ENCODE measurements around the gene ADAM12.
A peak's percentile ranks its signal among the peaks of the same experiment; 100 is the strongest.

ADAM12 gene

GRCh38 chr10:126114884-126115555, 273.3 kb downstream of the ADAM12 start:
- no peak for DNase-seq (ENCODE audit: low spot score)

DNA sequence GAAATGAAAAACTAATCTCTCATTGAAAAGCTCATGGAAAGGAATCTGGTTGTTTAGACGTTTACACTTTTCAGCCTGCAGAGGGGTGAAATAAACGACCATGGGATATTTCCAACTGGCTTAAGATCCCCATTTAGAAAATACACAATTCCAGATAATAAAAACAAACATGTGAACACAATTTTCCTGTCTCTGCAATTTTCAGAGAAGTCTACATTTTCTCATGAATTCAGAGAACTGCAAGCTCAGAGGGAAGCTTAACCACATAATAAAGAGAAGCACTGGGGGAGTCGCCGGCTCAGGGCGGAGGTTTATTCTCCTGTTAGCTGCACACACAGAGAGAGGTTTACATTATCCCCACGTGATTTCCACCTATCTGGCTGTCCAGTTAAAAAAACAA, 276.8 kb downstream of the ADAM12 start:
- no peak for DNase-seq (ENCODE audit: low spot score)

- DNase-seq (ENCODE audit: low spot score): no peak
Measured at GRCh38 chr10:126110489-126111180, 277.6 kb downstream of the ADAM12 start.

GRCh38 chr10:126109893-126110292, 278.4 kb downstream of the ADAM12 start:
- DNase-seq (ENCODE audit: low spot score): no peak

GRCh38 chr10:126108693-126109092, 279.6 kb downstream of the ADAM12 start:
- DNase-seq (ENCODE audit: low spot score): no peak

DNA sequence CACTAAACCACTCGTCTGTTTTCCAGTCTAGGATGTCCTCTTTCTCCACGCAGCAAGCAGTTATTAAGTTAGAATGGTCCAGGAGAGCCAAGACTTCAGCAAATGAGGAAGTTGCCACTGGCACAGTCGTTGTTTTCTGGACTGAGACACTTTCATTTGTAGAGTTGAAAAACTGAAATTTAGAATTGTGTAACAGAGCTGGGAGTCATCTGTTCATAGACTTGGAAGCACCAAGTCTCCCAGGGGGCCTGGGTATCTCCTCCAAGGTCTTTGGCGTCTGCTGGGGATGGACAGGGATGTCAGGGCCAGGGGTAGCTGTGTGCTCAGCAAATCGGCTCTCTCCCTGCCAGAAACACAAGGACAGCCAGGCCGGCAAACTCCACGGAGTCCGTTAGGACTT, 283.5 kb downstream of the ADAM12 start:
- no peak for DNase-seq (ENCODE audit: low spot score)

- DNase-seq (ENCODE audit: low spot score): no peak
Measured at GRCh38 chr10:126102636-126103035, 285.6 kb downstream of the ADAM12 start.

- no peak for DNase-seq (ENCODE audit: low spot score)
Measured at GRCh38 chr10:126101736-126102135, 286.5 kb downstream of the ADAM12 start.

GRCh38 chr10:126101325-126101724, 287.0 kb downstream of the ADAM12 start:
- DNase-seq (ENCODE audit: low spot score): no peak

DNA sequence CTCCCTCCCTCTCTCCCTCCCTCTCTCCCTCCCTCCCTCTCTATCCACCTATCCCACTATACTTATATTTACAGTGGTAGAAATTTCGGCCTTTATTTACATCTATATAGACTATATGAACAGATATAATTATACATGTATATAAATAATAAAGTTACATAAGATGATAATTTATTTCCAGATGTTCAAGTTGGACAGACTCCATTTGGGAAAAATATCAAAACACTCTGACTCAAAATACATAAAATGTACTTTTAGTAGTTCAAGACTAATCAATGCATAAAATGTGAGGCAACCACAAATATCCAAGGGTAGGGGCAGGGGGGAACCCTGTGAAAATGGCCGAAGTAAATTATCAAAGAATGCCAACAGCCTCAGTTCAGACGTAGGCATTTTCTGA, 288.9 kb downstream of the ADAM12 start:
- DNase-seq (ENCODE audit: low spot score): no peak

DNA sequence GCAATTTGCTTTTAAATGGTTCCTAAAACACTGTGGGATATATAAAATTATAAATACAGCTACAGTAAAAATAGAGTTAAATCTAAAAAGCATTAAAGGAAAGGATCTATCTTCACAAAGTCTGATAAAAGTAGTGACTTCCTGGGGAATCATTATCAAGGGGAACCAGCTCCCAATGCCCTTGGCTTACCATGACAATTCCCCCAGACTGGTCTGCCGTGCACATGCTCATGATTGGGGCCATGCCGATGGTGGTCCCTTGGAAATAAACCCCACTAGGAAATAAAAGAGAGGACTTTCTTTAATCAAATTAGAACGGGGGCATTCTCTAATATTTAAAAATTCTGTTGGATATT, 290.1 kb downstream of the ADAM12 start:
- DNase-seq (ENCODE audit: low spot score): peak; percentile 24

DNA sequence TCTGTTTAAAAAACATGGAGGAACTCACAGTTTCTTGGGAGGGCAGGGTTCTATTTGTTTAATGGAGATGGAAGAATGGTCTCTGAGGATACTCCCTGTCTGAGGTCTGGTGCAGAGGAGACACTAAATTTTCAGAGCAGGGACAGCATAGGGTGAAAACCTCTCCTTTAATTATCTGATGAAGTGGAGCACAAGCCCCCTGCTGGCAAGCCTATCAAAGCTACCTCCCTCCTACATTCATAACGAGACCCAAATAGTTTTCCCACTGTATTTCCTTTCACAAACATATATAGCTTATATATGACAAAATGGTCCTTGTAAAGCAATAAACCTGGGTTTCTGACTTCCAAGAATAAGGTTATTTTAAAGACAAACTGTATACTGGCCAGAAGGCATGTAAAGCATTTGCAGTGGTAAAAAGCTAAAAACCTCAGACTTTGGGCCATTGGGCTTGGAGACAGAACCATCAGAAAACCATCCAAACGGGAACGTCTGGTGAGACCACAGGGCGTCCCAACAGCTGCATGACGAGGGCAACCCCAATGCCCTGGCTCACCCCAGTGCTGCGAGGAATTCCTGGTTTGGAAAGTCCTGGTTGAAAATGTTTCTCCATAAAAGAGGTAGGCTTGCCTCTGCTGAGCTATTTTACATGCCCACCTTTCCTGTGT, 290.6 kb downstream of the ADAM12 start:
- peak; percentile 18 for DNase-seq (ENCODE audit: low spot score)

GRCh38 chr10:126094537-126094936, 293.7 kb downstream of the ADAM12 start:
- no peak for DNase-seq (ENCODE audit: low spot score)

DNA sequence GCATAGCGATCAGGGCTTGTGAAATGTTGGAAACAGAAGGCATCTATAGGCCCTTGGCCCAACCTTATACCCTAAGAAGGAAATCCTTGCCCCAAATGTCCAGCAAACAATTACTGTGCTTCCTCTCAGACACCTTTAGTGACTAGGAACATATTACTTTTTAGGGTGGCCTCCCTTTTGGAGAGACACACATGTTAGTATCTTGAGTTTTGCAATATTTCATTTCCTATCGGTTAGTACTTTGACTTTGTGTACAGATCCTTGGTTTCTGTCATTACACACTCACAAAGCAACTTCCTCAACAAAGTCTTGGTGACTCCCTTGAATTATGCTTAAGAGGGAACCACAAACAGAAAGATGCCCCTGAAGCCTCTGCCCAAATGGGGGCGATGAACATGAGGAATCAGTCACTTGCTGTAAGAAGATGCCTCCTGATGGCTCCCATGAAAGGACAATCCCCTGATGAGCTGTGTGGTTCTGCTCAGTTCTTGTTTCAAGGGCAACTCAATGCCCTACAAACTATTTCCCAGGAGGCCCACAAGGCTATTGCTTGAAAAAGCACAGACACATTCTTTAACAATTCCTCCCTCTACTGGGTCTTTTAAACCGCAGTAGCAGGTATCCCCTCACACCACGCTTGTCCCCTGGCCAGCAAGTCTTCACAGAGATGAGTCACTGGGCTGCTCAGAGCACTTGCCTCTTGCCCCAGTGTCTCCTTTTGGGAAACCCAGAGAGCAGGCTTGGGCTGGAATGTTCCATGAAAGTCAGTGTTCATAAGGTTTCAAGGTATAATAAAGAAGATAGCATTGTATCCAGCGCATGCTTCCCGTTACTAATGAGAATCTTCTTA, 295.7 kb downstream of the ADAM12 start:
- DNase-seq (ENCODE audit: low spot score): no peak

DNA sequence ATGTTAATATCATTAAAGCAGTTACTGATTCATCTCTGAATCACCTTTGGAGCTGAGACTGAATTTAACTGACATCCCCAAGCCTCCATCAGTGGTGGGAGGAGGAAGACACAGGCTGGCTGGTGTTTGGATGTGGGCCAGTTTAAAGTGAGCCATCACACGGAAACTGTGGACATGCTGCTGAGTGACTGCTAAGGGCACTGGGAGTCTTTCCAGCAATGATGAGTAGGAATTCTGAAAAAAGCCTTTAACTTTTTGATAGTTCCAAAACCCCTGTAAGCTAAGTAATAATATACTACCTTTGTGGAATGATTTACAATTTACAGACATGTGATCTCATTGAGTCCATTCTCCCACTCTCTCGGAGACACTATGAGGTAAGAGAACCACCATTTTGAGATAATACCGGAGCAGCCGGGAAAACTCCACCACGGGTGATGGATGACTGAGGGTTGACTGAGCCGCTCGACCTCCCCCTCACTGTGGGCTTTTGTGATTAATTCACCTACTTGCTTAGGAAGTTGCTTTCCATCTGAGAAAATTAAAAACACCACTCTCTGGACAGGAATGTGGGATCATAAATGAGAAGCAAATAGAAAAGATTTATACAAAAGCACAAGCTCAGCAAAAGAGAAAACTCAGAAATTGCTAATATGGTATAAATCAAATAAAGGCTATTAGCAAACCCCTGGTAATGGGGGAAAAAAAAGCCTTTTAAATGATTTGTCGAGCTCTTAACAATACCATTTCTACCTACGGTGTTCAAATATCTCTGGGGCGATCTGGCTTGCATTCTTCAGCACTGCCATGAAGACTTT, 297.2 kb downstream of the ADAM12 start:
- DNase-seq (ENCODE audit: low spot score): no peak

GRCh38 chr10:126090443-126090842, 297.8 kb downstream of the ADAM12 start:
- no peak for DNase-seq (ENCODE audit: low spot score)

DNA sequence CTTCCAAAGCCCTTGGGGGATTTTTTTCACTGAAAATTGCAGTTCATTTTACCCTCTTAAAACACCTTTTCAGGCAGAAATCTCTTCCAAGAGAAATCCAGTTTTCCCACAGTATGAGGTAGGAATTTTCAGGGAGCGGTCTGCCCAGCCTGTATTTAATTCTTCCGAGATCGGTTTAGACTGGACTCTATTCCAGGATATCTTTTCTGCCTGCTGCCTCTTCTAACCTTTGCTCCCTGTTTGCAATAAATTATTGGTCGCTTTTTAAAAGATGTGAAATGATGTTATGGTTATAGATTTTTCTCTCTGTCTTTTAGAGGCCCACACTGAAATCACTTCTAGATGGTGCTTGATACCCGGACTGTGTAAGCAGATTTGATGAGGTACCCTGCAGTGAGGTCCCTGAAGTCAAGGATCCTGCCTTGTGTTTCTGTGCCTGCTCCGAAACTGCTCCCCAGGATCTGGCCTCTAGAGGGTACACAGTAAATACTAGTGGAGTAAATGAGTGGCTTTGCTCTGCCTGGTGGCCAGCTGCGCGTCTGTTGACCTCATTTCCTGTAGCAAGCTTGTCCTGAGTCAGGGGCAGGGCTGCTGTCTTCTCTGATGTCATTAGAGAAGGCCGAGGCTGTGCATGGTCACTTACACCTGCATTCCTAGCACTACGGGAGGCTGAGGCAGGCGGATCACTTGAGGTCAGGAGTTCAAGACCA, 300.3 kb downstream of the ADAM12 start:
- no peak for DNase-seq (ENCODE audit: low spot score)

- no peak for DNase-seq (ENCODE audit: low spot score)
Measured at GRCh38 chr10:126087153-126087680, 301.1 kb downstream of the ADAM12 start.

- DNase-seq (ENCODE audit: low spot score): no peak
Measured at GRCh38 chr10:126085806-126086205, 302.5 kb downstream of the ADAM12 start.

DNA sequence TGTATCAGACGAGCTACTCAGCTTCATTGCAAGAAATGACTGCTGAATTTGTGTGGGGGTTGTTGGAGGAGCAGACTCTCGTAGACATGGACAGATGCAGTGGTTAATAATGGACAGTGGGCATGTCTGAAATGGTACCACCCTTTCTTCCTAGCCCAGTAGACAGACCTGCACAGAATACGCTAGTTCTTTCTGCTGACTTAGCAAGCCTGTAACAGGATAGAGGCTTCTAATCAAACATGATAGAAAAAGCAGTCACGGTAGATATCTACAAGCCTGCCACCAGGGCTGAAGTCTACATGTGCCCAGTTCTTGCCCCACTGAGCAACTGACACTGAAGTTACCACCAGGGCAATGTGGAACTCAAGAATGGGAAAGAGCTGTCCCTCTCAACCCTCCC, 303.9 kb downstream of the ADAM12 start:
- DNase-seq (ENCODE audit: low spot score): no peak

- no peak for DNase-seq (ENCODE audit: low spot score)
Measured at GRCh38 chr10:126083009-126083408, 305.3 kb downstream of the ADAM12 start.
